ENCODE data around the gene RBM3.
A peak's percentile ranks its signal among the peaks of the same experiment; 100 is the strongest.

The RBM3 gene

GRCh38 chrX:48533165-48533564, 41.1 kb upstream of the RBM3 start:
- H3K4me3 ChIP-seq (ENCODE audit: low read depth, low read length): no peak overlapping the region
- TF ChIP-seq, protein P1, sequence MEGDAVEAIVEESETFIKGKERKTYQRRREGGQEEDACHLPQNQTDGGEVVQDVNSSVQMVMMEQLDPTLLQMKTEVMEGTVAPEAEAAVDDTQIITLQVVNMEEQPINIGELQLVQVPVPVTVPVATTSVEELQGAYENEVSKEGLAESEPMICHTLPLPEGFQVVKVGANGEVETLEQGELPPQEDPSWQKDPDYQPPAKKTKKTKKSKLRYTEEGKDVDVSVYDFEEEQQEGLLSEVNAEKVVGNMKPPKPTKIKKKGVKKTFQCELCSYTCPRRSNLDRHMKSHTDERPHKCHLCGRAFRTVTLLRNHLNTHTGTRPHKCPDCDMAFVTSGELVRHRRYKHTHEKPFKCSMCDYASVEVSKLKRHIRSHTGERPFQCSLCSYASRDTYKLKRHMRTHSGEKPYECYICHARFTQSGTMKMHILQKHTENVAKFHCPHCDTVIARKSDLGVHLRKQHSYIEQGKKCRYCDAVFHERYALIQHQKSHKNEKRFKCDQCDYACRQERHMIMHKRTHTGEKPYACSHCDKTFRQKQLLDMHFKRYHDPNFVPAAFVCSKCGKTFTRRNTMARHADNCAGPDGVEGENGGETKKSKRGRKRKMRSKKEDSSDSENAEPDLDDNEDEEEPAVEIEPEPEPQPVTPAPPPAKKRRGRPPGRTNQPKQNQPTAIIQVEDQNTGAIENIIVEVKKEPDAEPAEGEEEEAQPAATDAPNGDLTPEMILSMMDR (IDR thresholded peaks at IDR 0.05): no peak
- no peak overlapping the region for H3K27ac ChIP-seq
- no peaks in the 10 kb centered on the region for H3K27me3 ChIP-seq (ENCODE audit: control insufficient read depth, insufficient read depth, low read length)
- no peak overlapping the region for H3K4me2 ChIP-seq (ENCODE audit: low read length)
- H3K79me2 ChIP-seq: no peaks in the 10 kb centered on the region
- H3K9ac ChIP-seq: no peak overlapping the region
- no peaks in the 10 kb centered on the region for H3K4me1 ChIP-seq
- no peaks in the 10 kb centered on the region for H3K36me3 ChIP-seq (ENCODE audit: control insufficient read depth, insufficient read depth, low read length)
- no peaks in the 10 kb centered on the region for H3K9me3 ChIP-seq (ENCODE audit: control insufficient read depth, low read length)
- H2AFZ ChIP-seq: no peak overlapping the region

- Histone ChIP-seq H3K27me3 (ENCODE audit: control insufficient read depth, insufficient read depth, low read length) (no peaks in the 10 kb centered on the region), H3K9me3 (ENCODE audit: control insufficient read depth, low read length) (no peaks in the 10 kb centered on the region), H3K9ac (no peak overlapping the region), H3K36me3 (ENCODE audit: control insufficient read depth, insufficient read depth, low read length) (no peaks in the 10 kb centered on the region), H3K27ac (peak overlapping the region; percentile 87), H3K4me2 (ENCODE audit: low read length) (no peak overlapping the region), H2AFZ (peak overlapping the region; percentile 16), H3K4me3 (ENCODE audit: low read depth, low read length) (no peak overlapping the region), H3K79me2 (no peaks in the 10 kb centered on the region), H3K4me1 (peaks cover 4% of the 10 kb centered on the region)
- TF ChIP-seq, protein P1 (IDR thresholded peaks at IDR 0.05): no peak
Observed at GRCh38 chrX:48538641-48539344, 35.5 kb upstream of the RBM3 start.

GRCh38 chrX:48539345-48540027, 34.8 kb upstream of the RBM3 start, which contains the start of gene TBC1D25:
Gene TBC1D25, plus strand, starts transcription at chrX:48539714. Its CDS starts 84 bp downstream, at chrX:48539798.
- TF ChIP-seq, protein P1 (IDR thresholded peaks at IDR 0.05): peak; percentile 43
- Histone ChIP-seq H3K27ac (peak within 1 kb of the TSS; percentile 87), H3K27me3 (ENCODE audit: control insufficient read depth, insufficient read depth, low read length) (no peaks in the 10 kb centered on the region), H2AFZ (peak within 1 kb of the TSS; percentile 83), H3K4me2 (ENCODE audit: low read length) (peak within 1 kb of the TSS; percentile 67), H3K36me3 (ENCODE audit: control insufficient read depth, insufficient read depth, low read length) (no peaks in the 10 kb centered on the region), H3K9ac (peak within 1 kb of the TSS; percentile 11), H3K79me2 (no peaks in the 10 kb centered on the region), H3K9me3 (ENCODE audit: control insufficient read depth, low read length) (no peaks in the 10 kb centered on the region), H3K4me3 (ENCODE audit: low read depth, low read length) (peak within 1 kb of the TSS; percentile 79), H3K4me1 (peaks cover 4% of the 10 kb centered on the region)

DNA sequence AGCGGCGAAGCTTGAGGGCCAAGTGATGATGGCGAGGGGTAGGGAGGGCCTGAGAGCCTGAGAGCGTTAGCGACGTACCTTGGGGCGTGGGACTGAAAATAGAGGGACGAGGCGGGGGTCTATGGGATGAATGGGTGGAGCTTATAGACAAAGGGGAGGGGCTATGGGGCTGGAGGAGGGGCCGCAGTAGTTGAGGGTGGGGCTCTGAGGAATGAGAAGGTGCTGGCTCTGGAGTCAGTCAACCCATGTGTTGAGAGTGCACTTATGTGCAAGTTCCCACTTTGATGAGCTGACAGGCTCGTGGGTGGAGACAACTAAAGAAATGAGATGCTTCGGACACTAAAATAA, 34.3 kb upstream of the RBM3 start:
- Histone ChIP-seq H3K4me3 (ENCODE audit: low read depth, low read length) (peak overlapping the region; percentile 79), H3K27ac (peak overlapping the region; percentile 87), H3K79me2 (no peaks in the 10 kb centered on the region), H3K4me1 (peaks cover 4% of the 10 kb centered on the region), H3K36me3 (ENCODE audit: control insufficient read depth, insufficient read depth, low read length) (no peaks in the 10 kb centered on the region), H3K9ac (peak overlapping the region; percentile 11), H3K4me2 (ENCODE audit: low read length) (peak overlapping the region; percentile 67), H3K9me3 (ENCODE audit: control insufficient read depth, low read length) (no peaks in the 10 kb centered on the region), H3K27me3 (ENCODE audit: control insufficient read depth, insufficient read depth, low read length) (no peaks in the 10 kb centered on the region), H2AFZ (peak overlapping the region; percentile 83)
- TF ChIP-seq, protein P1 (IDR thresholded peaks at IDR 0.05): no peak

All from parathyroid adenoma (tissue), 2 donors.